Left forelimb (tissue), 1 donor: ENCODE data around the gene PPP2R5B.
A peak's percentile ranks its signal among the peaks of the same experiment; 100 is the strongest.

Experiments used
- DNase-seq: peaks from one replicate; pipeline ENCODE4 v3.0.0-alpha.2; 2018; ENCODE audit warnings: low spot score

The PPP2R5B gene

DNA sequence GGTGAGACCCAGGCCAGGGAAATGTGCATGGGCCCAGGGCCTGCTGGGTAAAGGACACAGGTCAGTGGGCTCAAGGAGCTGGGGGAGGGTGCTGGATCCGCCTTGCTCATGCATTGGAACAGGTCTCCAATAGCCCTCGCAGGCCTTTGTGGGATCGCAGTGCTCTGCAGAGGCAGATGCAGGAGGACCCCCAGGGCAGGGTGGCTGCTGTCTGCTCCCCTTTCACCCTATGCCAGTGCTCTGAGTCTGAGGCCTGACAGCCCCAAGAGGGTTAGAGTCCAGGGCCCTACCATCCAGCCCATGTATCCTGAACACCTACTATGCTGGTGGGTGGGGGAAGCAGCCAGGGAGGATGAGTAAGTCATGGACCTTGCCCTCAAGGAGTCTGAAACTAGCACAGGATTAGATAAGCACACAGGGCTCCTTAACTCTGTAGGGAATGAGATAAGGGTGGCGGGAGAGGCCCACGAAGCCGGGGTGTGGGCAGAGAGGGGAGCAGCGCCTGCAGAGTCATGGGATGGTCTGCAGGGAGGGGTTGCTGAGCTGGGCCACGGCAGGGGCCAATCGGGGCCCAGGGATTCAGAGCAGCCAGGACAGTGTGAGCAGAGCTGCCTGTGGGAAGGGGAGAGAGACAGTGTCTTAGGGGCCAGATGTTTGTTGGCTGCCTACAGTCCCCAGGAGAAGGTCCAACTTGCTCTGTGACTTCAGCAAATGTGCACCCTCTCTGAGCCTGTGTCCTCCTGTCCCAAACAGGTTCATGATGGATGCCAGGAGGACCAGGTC is 35.6 kb upstream of the PPP2R5B start:
- DNase-seq = no peak

DNA sequence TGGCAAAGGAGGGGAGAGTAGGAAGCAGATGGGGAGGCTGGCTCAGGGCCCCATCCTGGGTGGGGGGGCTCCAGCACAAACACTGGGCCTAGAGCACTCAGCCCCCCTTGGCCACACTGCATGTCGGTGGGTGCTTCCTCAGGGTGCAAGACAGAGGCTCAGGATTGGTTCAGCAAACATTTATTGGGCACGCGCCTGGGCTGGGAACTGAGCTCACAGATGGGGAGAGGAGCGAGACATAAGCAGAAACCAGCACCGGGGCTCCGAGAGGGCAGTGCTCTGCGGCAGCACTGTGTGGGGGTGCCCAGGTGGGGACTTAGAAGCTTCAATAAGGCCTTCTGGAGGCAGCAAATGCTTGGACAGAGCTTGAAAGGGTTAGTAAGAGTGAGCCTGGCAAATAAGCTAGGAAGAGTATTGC is 34.0 kb upstream of the PPP2R5B start:
- DNase-seq = no peak

GRCh38 chr11:64891215-64891848 is 33.2 kb upstream of the PPP2R5B start:
- DNase-seq = no peak

- DNase-seq = no peak
Observed at GRCh38 chr11:64891880-64892279, 32.6 kb upstream of the PPP2R5B start.

DNA sequence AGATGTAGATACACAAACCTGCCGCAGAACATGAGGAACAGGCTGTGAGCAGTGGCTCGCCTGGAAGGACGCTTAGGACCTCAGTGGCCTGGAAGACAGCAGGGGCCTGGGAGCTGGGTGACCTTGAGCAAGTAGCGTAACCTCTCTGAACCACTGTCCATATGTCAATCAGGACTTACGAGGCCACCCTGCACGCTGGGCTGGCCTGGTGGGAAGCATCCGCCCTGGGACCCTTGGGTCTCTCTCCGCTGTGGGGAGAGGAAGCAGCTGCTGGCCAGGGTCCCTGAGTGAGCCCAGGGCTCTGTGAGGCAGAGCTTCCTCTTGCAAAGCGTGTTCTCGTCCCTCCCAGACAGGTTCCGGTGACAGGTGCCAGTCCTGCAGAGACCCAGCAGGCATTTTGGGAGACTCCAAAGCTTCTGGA is 32.1 kb upstream of the PPP2R5B start:
- DNase-seq = no peak

DNA sequence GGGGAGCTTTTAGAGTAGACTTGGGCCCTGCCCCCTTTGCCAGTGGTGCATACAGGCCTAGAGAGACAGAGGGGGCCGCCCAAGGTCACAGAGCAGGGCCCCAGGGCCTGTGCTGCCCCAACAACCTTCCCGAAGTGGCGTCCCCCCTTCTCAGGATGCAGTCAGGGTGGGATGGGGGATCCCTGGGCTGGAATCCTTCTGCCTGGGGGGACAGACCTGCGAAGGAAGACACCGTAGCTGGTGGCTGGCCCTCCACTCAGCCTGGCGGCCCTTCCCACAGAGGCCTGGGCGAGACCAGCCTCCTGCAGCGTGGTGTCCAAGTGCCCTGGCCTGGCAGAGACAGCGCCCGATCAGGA is 31.7 kb upstream of the PPP2R5B start:
- no peak for DNase-seq

GRCh38 chr11:64893194-64894069 is 31.1 kb upstream of the PPP2R5B start:
- no peak for DNase-seq

DNA sequence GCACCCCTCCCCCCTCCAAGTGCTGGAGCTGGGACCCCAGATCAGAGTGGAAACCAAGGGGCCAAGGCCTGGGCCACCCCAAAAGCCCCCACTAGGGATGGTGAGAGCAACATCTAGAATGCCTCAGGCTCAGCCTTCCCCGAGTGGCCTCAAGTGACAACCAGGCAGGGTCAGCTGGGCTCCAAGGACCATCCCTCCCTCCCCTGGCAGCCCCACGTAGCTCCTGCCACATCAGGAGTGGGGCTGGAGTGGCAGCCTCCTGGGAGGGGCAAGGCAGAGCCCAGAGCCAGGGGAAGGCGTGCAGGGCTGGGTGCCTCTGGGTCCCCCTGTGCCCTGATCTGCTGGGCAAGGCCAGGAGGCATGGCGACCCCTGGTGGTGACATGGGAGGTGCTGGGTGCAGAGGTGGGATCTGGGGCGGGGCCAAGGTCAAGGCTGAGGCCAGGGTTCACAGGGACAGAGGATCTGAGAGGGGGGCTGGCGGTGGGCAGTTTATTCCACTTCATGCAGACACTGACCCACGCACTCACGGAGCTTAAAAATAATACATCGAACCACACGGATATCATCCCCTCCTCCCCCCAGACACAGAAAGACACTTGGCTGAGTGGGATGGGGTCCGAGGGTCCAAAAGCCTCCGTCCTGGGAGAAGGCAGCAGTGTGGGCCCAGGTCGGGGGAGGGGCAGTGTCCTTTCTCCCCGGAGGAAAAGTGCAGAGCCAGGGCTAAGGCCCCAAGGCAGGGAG is 30.2 kb upstream of the PPP2R5B start:
- peak; percentile 85 for DNase-seq

- no peak for DNase-seq
Observed at GRCh38 chr11:64894812-64895452, 29.6 kb upstream of the PPP2R5B start.

GRCh38 chr11:64896448-64897022 is 28.0 kb upstream of the PPP2R5B start:
- no peak for DNase-seq

GRCh38 chr11:64897381-64898075 is 27.0 kb upstream of the PPP2R5B start:
- no peak for DNase-seq

DNA sequence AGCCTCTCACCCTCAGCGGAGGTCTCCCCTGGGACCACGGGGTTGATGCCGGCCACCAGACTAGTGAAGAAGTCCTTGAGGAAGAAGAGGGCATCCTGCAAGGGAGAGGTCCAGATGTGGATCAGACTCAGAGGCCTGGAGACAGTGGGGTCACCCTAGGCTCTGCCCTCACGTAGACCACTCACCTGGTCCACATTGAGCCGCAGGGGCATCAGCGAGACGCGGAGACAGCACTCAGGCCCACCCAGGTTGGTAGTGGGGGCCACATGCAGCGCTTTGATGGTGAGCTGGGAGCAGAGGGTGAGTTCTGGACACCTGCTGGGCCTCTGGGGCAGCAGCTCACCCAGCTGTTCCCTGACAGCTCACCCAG is 26.4 kb upstream of the PPP2R5B start:
- no peak for DNase-seq

DNA sequence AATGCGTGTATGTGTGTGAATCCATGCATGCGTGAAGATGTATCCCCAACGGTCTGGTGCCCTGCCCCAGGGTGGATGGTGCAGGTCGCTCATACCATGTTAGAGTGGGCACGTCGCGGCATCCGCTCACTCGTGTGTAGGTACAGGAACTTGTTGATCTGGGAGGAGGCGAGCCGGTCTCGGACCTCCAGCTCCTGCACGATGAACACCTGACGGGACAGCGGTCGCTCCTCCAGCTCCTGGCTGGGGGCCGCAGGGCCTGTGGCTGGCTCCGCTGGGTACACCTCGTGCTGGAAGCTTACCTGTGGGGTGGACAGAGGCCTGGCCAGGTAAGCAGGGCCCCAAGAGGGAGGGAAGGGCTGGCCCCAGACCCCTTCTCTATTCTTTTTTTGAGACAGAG is 25.9 kb upstream of the PPP2R5B start:
- no peak for DNase-seq

- no peak for DNase-seq
Observed at GRCh38 chr11:64900263-64900678, 24.2 kb upstream of the PPP2R5B start.

- DNase-seq = no peak
Observed at GRCh38 chr11:64900774-64901173, 23.7 kb upstream of the PPP2R5B start.

DNA sequence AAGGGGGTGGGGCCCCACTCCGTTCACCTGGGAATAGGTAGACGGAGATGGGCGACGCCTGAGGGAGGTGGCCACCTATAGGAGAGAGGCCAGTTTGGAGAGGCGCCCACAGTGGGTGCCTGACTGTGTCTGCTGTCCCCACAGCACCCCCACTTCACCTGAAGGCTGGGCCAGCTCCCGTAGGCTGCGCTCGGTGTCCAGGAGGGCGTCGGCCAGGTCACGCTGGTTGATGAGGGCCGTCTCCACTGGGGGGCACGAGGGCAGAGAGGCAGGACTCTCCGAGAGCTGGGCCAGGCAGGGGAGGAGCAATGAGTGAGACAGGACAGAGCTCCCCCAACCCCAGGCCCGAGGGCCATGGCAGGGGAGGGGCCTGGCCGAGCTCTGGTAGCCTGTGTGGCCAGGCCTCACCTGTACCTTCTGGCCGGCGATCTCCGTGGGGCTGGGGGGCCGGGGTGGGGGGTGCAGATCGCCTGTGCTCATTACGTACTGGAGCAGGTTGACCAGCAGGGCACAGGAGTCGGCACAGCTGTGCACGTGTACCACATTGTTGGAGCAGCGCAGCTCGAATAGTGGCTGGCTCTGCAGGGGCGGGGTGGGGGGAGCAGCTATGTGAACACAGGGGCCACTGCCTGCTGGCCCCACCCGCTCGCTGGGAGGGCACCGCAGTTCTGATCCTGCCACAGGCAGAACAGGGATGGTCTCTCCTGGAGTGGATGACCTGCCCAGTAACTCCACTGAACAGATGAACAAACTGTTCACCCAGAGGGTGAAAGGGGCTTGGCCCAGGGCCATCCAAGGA is 22.2 kb upstream of the PPP2R5B start:
- no peak for DNase-seq

DNA sequence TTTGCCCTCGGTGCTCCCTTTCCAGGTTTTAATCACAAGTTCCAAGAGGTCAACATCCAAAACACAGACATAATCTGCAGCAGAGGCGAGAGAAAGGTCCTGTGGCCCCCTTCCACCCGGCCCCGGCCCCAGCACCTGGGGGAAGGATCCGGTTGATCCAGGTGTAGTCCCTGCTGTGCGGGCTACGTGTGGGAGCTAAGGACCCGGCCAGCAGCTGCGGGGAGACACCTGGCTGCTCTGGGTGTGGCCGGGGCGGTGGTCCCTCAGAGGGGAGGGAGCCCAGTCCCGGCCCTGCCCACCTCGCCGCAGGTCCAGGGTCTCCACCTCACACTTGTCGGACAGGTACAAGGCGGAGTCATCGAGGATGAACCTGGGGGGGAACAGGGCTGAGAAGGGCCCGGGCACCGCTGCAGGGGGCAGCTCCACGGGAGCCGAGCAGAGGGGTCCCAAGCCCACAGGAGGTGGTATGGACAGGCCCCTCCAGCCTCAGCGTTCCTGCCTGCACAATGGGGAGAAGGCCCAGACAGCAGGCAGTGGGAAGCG is 21.1 kb upstream of the PPP2R5B start:
- no peak for DNase-seq

DNA sequence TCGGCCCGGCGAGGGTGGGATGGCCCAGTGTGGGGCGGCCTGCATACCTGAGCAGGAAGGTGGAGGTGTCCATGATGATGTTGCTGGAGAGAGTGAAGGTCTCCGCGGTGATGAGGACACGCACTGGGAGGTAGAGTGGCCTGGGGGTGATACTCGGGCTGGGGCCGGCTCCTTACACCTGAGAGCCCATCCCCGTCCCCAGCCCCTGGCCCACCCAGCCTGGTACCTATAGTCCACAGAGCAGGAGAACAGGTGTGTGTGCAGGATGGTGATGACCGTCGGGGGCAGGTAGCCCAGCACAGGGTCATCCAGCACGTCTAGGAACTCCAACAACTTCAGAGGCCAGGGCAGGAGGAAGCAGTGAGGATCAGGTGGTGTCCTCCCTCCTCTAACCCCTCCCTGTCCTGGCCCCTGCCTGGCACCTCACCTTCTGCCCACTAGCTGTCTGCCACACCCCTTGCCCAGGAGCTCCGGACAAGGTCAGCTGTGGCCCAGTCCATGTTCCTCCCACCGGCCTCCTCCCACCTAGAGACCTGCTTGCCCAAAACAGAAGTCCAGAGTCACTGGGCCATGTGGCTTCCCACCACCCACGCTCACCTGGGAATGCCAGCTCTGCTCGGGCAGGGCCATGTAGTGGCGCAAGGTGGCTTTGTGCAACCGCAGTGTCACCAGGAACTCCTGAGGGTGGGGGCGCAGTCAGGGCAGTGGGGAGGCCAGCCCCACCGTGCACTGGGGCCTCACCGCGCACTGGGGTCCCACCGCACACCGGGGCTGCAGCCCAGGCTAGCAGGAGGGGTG is 18.8 kb upstream of the PPP2R5B start:
- no peak for DNase-seq

- DNase-seq = no peak
Observed at GRCh38 chr11:64906314-64906635, 18.2 kb upstream of the PPP2R5B start.
